Measurements from ENCODE around the gene PRRC1.

Gene PRRC1

GRCh38 chr5:127599847-127600246 is 82.4 kb downstream of the PRRC1 start:
- H2AFZ ChIP-seq (ENCODE audit: low read length), result no peak overlapping the region
- no peak overlapping the region for H3K4me3 ChIP-seq (ENCODE audit: low read length, poor library complexity, severe bottlenecking)
- no peaks in the 10 kb centered on the region for H3F3A ChIP-seq (ENCODE audit: low read depth)
- H3K9me2 ChIP-seq (replicated peaks; ENCODE audit: low read depth, low read length), result no peaks in the 10 kb centered on the region
- H3K9ac ChIP-seq (ENCODE audit: low read depth, low read length, poor library complexity, severe bottlenecking), result no peak overlapping the region
- H3K27me3 ChIP-seq (ENCODE audit: insufficient read depth, low read length, poor library complexity, severe bottlenecking), result no peaks in the 10 kb centered on the region
- H3K79me2 ChIP-seq (ENCODE audit: insufficient read depth, low read length), result no peaks in the 10 kb centered on the region
- no peak overlapping the region for H3K4me2 ChIP-seq (ENCODE audit: low read depth, low read length, poor library complexity, severe bottlenecking)
- no peaks in the 10 kb centered on the region for H3K36me3 ChIP-seq (ENCODE audit: insufficient read depth, low read length)
- no peaks in the 10 kb centered on the region for H3K9me3 ChIP-seq (ENCODE audit: insufficient read depth, low read depth, low read length)
- H3K4me1 ChIP-seq (ENCODE audit: insufficient read depth, low read length, poor library complexity, severe bottlenecking), result no peaks in the 10 kb centered on the region
- H4K20me1 ChIP-seq (ENCODE audit: insufficient read depth, low read length, poor library complexity, severe bottlenecking), result no peaks in the 10 kb centered on the region
- no peak for TF ChIP-seq EZH2phosphoT487 (IDR thresholded peaks at IDR 0.05; ENCODE audit: borderline replicate concordance)
- TF ChIP-seq CTCF (conservative IDR thresholded peaks at IDR 0.05; ENCODE audit: low read length), result no peak

- Histone ChIP-seq H3K9ac (ENCODE audit: low read depth, low read length, poor library complexity, severe bottlenecking) (no peak overlapping the region), H3K4me2 (ENCODE audit: low read depth, low read length, poor library complexity, severe bottlenecking) (no peak overlapping the region), H3K4me1 (ENCODE audit: insufficient read depth, low read length, poor library complexity, severe bottlenecking) (no peaks in the 10 kb centered on the region), H3F3A (ENCODE audit: low read depth) (no peaks in the 10 kb centered on the region), H3K27me3 (ENCODE audit: insufficient read depth, low read length, poor library complexity, severe bottlenecking) (no peaks in the 10 kb centered on the region), H3K4me3 (ENCODE audit: low read length, poor library complexity, severe bottlenecking) (no peak overlapping the region), H4K20me1 (ENCODE audit: insufficient read depth, low read length, poor library complexity, severe bottlenecking) (no peaks in the 10 kb centered on the region), H3K9me3 (ENCODE audit: insufficient read depth, low read depth, low read length) (no peaks in the 10 kb centered on the region), H3K9me2 (replicated peaks; ENCODE audit: low read depth, low read length) (no peaks in the 10 kb centered on the region), H2AFZ (ENCODE audit: low read length) (no peak overlapping the region), H3K36me3 (ENCODE audit: insufficient read depth, low read length) (no peaks in the 10 kb centered on the region), H3K79me2 (ENCODE audit: insufficient read depth, low read length) (no peaks in the 10 kb centered on the region)
- TF ChIP-seq CTCF (conservative IDR thresholded peaks at IDR 0.05; ENCODE audit: low read length) (no peak), EZH2phosphoT487 (IDR thresholded peaks at IDR 0.05; ENCODE audit: borderline replicate concordance) (no peak)
These were observed 83.7 kb downstream of the PRRC1 start for GRCh38 chr5:127601111-127601510.

- no peaks in the 10 kb centered on the region for H3F3A ChIP-seq (ENCODE audit: low read depth)
- H3K9me3 ChIP-seq (ENCODE audit: insufficient read depth, low read depth, low read length), result no peaks in the 10 kb centered on the region
- TF ChIP-seq EZH2phosphoT487 (IDR thresholded peaks at IDR 0.05; ENCODE audit: borderline replicate concordance), result no peak
- TF ChIP-seq CTCF (conservative IDR thresholded peaks at IDR 0.05; ENCODE audit: low read length), result no peak
- H3K27me3 ChIP-seq (ENCODE audit: insufficient read depth, low read length, poor library complexity, severe bottlenecking), result no peaks in the 10 kb centered on the region
- no peaks in the 10 kb centered on the region for H3K9me2 ChIP-seq (replicated peaks; ENCODE audit: low read depth, low read length)
- H3K4me2 ChIP-seq (ENCODE audit: low read depth, low read length, poor library complexity, severe bottlenecking), result no peak overlapping the region
- no peaks in the 10 kb centered on the region for H3K4me1 ChIP-seq (ENCODE audit: insufficient read depth, low read length, poor library complexity, severe bottlenecking)
- no peak overlapping the region for H2AFZ ChIP-seq (ENCODE audit: low read length)
- H3K36me3 ChIP-seq (ENCODE audit: insufficient read depth, low read length), result no peaks in the 10 kb centered on the region
- H4K20me1 ChIP-seq (ENCODE audit: insufficient read depth, low read length, poor library complexity, severe bottlenecking), result no peaks in the 10 kb centered on the region
- H3K79me2 ChIP-seq (ENCODE audit: insufficient read depth, low read length), result no peaks in the 10 kb centered on the region
- no peak overlapping the region for H3K9ac ChIP-seq (ENCODE audit: low read depth, low read length, poor library complexity, severe bottlenecking)
- no peak overlapping the region for H3K4me3 ChIP-seq (ENCODE audit: low read length, poor library complexity, severe bottlenecking)
These were observed 84.2 kb downstream of the PRRC1 start for GRCh38 chr5:127601601-127602000.

All from Loucy (cell line).